ENCODE measurements around the gene SLC29A1.
"Not testable (repeated sequence)": the region's sequence is repeated elsewhere in the genome, so short reads cannot be mapped to it uniquely, and the experiment has no call there.

Gene SLC29A1

GRCh38 chr6:44222486-44223318, 693 bp upstream of the SLC29A1 start:
- DNase-seq: peak in 1 of 56 donors; percentile 40

GRCh38 chr6:44224029-44224964, 902 bp downstream of the SLC29A1 start:
- no peak for DNase-seq

- DNase-seq: no peak
Observed at GRCh38 chr6:44224965-44225305, 1.5 kb downstream of the SLC29A1 start.

- no peak for DNase-seq
Observed at GRCh38 chr6:44225579-44226325, 2.4 kb downstream of the SLC29A1 start.

- peak in 2 of 56 donors; percentile 12 to 71 for DNase-seq
Observed at GRCh38 chr6:44226368-44227147, 3.2 kb downstream of the SLC29A1 start.

- DNase-seq: peak in 1 of 56 donors; percentile 71
Observed at GRCh38 chr6:44227148-44227793, 3.9 kb downstream of the SLC29A1 start.

- no peak for DNase-seq
Observed at GRCh38 chr6:44228031-44228430, 4.6 kb downstream of the SLC29A1 start.

- DNase-seq: no peak
Observed at GRCh38 chr6:44228433-44228832, 5.0 kb downstream of the SLC29A1 start.

GRCh38 chr6:44228836-44229235, 5.4 kb downstream of the SLC29A1 start:
- no peak for DNase-seq

GRCh38 chr6:44229376-44230033, 6.1 kb downstream of the SLC29A1 start:
- DNase-seq: no peak

GRCh38 chr6:44230034-44230675, 6.8 kb downstream of the SLC29A1 start:
- no peak for DNase-seq

GRCh38 chr6:44231426-44231825, 8.0 kb downstream of the SLC29A1 start:
- not testable (repeated sequence) for DNase-seq

- DNase-seq: no peak
Observed at GRCh38 chr6:44232676-44233566, 9.5 kb downstream of the SLC29A1 start.

GRCh38 chr6:44233567-44234100, 10.2 kb downstream of the SLC29A1 start:
- peak in 1 of 56 donors; percentile 18 for DNase-seq

- peak in 54 of 56 donors; percentile 28 to 91 (median 76) for DNase-seq
Observed at GRCh38 chr6:44234101-44235025, 11.0 kb downstream of the SLC29A1 start.

GRCh38 chr6:44235269-44235668, 11.9 kb downstream of the SLC29A1 start:
- no peak for DNase-seq
